Measurements from ENCODE around the gene CCNL1. TPM values are rescaled to one million over a fixed set of nuclear protein-coding genes. Genes with fewer than 3 reads are reported as not detected.

CCNL1 gene
- 37.0 and 37.2 TPM in 2 replicates for total RNA-seq

GRCh38 chr3:157159762-157160657 lies at the start of gene CCNL1:
Gene CCNL1 (minus strand): TSS chr3:157160147. CDS start chr3:157160094, 53 bp downstream.

All from bronchus fibroblast of lung (primary cell).